UCSD-AML1 (cell line): ENCODE results near the gene BMPER.

Experiments
- DNase-seq: peaks from one replicate; lab custom pipeline; 2025; ENCODE audit not compliant: unreplicated experiment; lab: John Stamatoyannopoulos, UW

The BMPER gene

GRCh38 chr7:34086981-34087380 lies 181.6 kb downstream of the BMPER start:
- DNase-seq, result no peak

- no peak for DNase-seq
Measured at GRCh38 chr7:34087892-34088891, 182.9 kb downstream of the BMPER start.

- DNase-seq, result no peak
Measured at GRCh38 chr7:34090816-34091215, 185.5 kb downstream of the BMPER start.

GRCh38 chr7:34091321-34091917 lies 186.1 kb downstream of the BMPER start:
- no peak for DNase-seq

- no peak for DNase-seq
Measured at GRCh38 chr7:34093276-34093675, 187.9 kb downstream of the BMPER start.

- DNase-seq, result no peak
Measured at GRCh38 chr7:34096198-34096651, 190.9 kb downstream of the BMPER start.

GRCh38 chr7:34096777-34097176 lies 191.4 kb downstream of the BMPER start:
- no peak for DNase-seq

- DNase-seq, result no peak
Measured at GRCh38 chr7:34100661-34101060, 195.3 kb downstream of the BMPER start.

GRCh38 chr7:34104115-34104514 lies 198.8 kb downstream of the BMPER start:
- DNase-seq, result no peak

GRCh38 chr7:34104992-34105391 lies 199.7 kb downstream of the BMPER start:
- no peak for DNase-seq

GRCh38 chr7:34107276-34107675 lies 201.9 kb downstream of the BMPER start:
- DNase-seq, result no peak

- no peak for DNase-seq
Measured at GRCh38 chr7:34108165-34108564, 202.8 kb downstream of the BMPER start.

GRCh38 chr7:34109936-34110780 lies 204.8 kb downstream of the BMPER start:
- no peak for DNase-seq

GRCh38 chr7:34111031-34111430 lies 205.7 kb downstream of the BMPER start:
- DNase-seq, result no peak

GRCh38 chr7:34115503-34115902 lies 210.2 kb downstream of the BMPER start:
- DNase-seq, result no peak

GRCh38 chr7:34117573-34117972 lies 212.2 kb downstream of the BMPER start:
- DNase-seq, result no peak

GRCh38 chr7:34121366-34121765 lies 216.0 kb downstream of the BMPER start:
- no peak for DNase-seq

- DNase-seq, result no peak
Measured at GRCh38 chr7:34123316-34123715, 218.0 kb downstream of the BMPER start.

GRCh38 chr7:34124765-34125164 lies 219.4 kb downstream of the BMPER start:
- no peak for DNase-seq

- DNase-seq, result no peak
Measured at GRCh38 chr7:34128762-34129161, 223.4 kb downstream of the BMPER start.

GRCh38 chr7:34130558-34131295 lies 225.4 kb downstream of the BMPER start:
- no peak for DNase-seq
